GM21529 (cell line): ENCODE measurements around the gene NXN.
A peak's percentile ranks its signal among the peaks of the same experiment; 100 is the strongest.
"Not testable (repeated sequence)": the region's sequence is repeated elsewhere in the genome, so short reads cannot be mapped to it uniquely, and the experiment has no call there.

Experiments used
- ATAC-seq: cut with Tn5 transposase; IDR thresholded peaks from one replicate; pipeline ENCODE4 v1.9.1; 2021; ENCODE audit not compliant: unreplicated experiment

The NXN gene

DNA sequence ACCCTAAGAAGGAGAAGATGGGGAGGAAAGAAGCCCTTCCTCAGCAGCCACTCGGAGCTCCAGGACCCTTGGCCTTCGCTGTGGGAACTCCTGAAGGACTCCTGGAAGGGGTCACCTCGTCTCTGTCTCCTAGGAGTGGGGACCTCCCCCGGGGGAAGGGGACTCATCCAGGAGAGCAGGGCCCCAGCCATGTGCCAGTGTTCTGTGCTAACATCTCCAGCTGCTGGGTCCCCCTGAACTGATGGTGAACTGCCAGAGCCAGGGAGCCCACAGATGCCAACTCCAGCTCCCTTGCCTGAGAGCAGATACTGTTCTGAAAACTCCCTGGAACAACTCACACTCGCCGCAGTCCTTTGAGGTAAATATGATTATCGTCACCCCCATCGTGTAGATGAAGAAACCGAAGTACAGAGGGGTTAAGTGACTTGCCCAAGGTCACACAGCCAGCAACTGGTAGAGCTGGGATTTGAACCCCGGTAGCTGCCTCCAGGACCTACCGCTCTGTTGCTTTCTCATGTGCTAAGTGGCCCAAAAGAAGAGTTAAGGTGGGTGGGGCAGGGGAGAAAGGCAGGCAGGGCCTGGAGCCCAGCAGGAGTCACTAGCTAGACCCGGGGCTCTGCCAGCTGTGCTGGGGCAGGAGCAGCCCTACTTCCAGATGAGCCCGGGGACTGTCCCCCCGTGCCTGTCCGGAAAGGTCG lies 27.9 kb upstream of the NXN start:
- no peak for ATAC-seq

DNA sequence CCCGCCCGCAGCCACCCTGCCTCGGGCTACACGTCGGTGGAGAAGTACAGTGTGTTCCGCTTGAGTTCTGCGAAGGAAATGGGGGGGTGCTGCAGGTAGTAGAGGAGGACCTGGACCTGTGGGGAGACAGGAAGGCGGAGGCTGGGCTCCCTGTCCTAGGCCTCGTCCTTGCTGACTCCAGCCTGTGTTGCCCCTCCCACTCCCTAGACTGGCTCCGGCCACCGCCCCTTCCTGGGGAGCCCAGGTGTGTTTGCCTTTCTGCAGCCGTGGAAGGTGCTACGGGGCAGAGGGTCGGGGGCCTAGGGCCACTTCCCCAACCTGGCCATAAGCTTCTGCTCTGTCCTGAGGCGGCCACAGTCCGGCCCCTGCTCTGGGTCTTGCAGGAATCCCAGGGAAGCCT lies 26.5 kb upstream of the NXN start:
- no peak for ATAC-seq

DNA sequence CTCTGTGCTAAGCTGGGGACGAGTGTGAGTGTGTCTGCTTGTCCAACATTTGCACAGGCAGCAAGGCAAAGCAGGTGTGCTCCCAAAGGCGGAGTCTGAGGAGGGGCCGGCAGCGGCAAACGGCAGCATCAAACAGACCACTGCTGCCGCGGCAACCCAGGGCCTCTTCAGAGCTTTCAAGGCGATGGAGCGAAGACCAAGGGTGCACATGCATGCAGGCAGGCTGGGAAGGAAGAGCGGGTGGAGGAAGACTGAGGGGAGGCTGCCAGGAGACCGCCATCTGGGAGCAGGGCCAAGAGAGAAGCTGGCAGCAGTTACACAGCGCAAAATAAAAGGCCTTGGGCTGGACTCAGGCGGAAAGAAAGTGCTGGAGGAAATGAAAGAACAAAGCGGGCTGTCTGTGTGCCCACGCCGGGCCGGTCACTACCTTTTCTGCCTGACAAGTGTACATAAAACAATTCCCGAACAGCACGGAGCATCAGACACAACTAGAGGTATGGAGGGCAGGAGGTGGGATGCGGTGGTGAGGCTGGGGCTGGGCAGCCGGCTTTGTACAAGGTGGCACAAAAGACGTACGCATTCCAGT lies 25.9 kb upstream of the NXN start:
- ATAC-seq: no peak

DNA sequence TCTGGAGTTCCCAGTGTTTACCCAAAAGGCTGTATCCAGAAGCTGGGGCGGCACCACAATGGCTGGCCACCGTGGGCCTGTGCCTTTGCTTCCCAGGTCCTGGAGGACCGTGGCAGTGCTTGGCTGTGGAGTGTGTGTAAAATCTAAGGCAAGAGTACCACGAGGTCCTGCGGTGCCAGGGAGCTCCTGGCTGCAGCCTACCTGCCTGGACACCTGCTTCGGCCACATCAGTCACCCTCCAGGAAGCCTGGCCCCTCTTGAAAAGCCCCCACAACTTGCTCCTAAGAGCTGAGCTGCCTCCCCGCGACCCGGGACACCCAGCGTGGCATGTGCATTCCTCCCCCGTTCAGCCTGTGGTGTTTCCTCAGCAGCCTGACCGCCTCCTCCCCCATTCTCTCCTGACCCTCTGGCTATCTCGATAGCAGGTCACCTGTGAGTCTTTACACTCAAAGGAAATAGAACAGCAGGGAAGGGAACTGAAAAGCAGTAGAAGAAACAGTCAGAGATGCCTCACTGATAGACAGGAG lies 25.3 kb upstream of the NXN start:
- no peak for ATAC-seq

DNA sequence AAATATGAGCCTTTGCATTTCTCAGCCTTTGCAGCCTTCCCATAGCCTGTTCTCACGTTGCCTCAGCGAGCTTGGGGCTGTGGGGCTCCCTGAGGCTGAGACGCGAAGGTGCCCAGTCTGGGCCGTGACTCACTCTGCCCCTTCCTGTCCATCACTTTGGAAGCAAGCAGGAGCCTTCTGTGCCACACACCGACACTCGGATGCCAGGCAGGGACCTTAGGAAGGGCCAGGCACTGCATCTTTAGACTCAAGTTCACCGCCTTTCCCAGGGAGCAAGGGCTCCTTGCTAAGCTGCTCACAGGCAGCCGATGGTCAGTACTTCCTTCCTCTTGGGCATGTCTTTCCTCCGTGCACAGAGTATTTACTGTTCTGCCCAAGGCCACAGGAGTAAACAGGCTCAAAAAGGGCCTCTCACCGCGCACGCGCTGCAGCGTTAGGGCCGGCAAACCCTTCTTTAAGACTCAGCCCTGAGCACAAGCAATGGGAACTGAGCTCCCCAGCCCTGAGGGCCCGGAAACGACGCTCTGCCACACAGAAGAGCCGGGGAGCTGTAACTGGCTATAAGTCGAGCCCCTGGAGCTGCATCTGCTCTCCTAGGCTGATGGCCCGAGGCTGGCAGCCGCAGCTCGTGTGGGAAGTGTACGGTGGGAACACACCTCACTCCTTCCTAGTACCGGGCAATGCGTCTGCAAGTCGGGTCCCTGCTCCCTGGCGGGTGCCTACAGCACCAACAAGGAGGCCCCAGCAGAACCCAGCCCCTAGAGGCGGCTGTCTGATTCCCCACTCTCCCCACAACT lies 24.6 kb upstream of the NXN start:
- ATAC-seq: no peak

DNA sequence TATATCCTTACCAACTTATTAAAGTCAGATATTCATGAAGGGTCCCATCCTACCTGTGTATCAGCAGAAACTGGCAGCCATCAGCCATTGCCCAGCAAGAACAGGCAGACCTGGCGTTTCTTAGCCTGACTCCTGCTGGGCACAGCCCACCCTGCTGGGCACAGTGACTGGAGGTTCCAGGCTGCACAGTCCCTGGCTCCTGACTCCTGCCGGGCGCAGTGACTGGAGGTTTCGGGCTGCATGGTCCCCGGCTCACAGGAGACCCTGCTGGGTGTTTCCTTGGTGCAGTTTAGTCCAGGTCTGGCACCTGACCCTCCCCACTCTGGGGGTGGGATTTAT lies 24.0 kb upstream of the NXN start:
- no peak for ATAC-seq

DNA sequence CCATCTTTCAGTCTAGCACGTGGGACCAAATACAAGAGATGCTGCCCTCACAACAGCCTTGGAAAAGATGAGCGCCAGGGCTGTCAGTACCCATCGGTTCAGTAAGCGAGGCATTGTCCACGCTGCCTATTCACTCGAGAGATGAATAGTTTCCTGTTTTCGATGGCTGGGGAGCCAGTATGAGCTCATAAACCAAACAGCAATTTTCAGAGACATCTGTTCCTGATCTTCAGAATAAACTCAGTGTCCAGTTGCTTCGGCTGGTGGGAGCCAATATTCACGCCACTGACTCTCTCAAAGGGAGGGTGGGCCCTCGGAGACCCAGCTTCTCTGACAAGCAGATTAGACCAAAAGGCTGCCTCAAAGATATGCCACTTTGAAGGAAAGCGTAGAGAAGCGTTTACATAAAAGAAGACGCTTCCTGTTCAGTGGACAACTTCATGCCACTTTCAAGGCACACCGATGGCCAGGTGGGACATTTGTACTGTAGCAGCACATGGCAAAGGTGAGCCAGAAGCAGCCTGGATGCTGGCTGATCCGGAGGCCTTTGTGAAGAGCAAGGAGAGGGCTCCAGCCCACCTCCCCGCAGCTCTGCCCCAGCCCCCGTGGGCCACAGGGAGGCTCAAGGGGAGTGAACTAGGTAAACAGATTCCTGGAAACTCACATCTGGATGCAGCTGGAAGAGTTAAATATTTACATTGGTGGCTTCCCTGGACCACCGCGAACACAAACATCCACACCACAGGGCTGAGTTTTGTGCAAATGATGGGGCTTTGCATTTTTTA lies 23.4 kb upstream of the NXN start:
- ATAC-seq: no peak

DNA sequence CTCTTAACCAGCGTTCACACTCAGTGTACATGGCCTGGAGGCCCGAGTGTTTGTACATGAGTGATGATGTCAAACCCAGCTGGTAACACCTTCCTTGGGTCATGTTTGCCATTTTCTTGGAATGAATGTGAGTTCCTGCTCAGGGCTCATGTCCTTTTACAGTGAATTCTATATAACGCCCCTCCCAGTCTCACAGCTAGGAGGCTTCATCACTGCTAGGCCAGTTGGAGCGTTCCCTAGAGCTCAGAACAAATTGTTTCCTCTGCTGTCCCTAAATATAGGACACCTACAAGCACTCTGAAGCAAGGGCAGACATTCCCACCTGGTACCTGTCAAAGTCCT lies 22.8 kb upstream of the NXN start:
- ATAC-seq: no peak

DNA sequence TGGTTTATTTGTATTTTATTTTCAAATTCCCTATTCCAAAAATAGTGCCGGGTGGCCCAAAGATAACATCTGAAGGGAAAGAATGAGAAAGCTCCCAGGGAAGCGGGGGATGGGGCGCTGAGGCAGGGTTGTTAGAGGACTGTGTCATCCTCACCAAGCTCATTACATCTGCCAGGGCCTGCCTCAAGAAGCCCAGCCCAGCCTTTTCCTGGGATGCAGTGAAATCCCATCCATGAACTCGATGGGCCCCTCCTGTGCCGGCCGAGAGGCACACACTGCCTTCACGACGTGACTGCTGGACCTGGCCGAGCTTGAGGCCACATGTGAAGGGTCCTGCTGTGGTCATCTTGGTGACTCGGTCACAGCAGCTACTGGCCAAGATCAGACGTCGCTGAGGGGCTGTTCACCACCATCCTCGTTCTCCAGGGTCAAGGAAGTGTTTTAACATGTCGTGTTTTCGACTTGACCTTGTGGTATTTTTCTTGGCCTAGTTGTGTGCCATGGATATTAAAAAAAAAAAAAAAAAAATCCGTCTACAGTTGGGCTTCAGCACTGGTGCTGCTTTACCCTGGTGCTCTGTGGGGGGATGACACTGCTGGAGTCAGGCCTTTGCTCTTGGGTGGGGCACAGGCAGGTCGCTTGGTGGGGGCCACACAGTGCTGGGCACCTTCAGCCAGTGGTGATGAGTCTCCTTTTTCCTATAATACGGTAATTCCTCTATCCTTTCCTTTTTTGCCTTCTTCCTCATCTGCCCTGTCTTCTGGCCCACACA lies 22.2 kb upstream of the NXN start:
- ATAC-seq: no peak

DNA sequence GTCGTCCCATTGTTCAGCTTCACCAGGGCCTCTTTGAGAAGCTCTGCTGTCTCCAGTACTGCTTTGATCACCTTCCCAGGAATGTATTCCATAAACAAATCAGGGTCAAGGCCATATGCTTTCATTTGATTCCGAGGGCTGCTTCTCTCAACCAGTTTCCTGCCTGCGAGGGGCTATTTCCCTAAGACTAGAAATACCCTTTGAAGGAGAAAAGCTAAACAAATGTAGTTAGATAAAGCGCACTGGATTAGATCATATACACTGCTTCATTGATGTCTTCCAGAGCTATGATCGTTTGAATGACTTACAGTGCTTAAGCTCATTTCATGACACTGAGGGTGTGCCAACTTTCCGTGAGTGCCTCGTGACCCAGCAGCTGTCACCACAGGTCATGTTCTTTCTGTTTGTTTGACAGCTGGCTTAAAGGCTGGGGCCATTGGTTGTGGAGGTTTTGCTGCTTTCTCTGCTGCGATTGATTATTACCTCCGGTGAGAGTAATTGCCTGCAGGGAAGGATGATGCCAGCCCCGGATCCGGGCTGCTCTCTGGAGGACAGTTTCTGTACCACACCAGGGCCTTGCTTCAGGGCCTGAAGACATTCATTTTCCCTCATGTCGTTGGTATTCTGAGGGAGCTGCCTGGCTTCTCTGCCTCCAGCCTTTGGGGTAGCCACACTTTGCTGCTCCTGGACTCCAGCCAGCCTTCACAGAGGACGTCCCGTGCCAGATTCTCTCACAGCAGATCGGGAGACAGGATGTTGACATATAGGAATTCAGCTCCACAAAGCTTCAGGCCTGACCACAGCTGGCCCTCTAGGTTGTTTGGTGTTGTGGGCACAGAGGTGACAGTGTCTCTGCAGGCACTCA lies 21.3 kb upstream of the NXN start:
- no peak for ATAC-seq

DNA sequence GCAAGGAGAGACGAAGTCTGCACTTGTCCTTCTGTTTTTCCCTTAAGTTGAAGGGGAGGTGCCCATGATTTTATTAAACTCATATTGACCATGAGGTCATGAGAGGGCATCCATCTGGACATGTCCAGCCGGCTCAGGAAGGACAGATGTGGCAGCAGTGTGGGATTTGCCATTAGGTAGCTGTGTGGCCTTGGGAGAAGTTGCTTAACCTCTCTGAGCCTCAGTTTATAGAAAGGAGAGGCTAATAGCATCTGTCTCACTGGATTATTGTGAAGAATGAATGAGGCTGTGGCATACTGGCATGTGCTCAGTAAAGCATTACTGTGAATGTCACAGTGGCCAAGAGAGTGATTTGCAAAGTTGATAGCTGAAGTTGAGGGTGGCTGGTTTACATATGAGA lies 18.5 kb upstream of the NXN start:
- no peak for ATAC-seq

DNA sequence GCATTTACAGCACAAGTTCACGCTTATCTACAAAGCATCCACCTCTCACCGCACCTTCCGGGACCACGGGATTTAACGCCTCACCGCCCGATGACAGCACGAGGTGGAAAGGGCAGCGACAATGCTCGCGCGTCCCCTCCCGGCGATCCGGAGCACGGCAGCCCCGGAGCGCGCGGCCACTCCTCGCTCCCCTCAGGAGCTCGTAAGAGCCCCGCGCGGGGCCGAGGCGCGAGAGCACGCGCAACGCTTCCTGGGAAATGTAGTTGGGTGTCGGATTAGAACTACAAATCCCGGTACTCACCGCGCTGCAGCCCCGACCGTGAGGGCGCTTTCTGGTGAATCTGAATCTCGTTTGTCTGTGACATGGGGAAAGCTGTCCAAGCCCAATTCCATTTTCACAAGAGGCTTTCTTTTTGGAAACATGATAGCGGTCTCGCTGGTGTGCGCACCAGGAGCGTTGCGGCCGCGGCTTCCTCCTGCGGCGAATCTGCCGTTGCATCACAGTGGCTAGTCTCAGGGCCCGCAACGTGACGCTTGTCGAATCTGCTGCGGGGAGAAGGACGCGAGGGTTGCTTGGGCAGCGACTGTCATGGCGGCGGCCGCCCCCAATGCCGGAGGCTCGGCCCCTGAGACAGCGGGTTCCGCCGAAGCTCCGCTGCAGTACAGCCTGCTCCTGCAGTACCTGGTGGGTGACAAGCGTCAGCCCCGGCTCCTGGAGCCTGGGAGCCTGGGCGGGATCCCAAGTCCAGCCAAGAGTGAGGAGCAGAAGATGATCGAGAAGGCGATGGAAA lies 17.2 kb upstream of the NXN start, which contains the start of gene TIMM22:
TSS of gene TIMM22 (plus strand) at position 576 of the 791 bp plus-strand sequence. CDS start at position 590, 14 bp downstream.
- peak; percentile 83 for ATAC-seq

DNA sequence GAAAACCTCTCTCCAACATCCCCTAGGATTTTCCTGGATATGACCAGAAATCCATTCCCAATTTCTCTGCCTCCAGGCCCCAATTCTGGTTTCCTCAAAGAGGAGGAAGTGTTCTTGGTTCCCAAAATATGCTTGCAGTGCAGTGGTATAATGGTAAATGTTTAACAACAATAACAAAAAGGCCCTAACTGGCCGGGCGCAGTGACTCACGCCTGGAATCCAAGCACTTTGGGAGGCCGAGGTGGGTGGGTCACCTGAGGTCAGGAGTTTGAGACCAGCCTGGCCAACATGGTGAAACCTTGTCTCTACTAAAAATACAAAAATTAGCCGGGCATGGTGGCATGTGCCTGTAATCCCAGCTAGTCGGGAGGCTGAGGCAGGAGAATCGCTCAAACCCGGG lies 15.7 kb upstream of the NXN start:
- ATAC-seq: not testable (repeated sequence)

DNA sequence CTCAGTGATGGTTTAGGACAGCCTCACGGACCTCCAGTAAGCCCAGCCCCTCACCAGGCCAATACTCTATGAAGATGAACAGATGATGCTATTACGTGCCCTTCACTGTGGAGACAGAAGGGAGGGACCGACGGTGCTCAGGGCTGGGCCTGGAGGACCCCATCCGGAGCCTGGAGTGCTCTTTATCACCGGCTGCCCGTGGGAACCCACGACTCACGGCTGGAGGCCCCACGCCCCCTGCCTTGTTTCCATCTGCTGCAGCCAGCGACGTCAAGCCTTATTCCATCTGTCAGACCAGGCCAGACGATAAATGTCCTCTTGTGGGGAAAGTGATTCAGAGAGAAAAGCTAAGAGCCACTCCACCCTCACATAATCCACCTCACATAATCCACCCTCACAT lies 13.4 kb upstream of the NXN start:
- ATAC-seq: no peak

DNA sequence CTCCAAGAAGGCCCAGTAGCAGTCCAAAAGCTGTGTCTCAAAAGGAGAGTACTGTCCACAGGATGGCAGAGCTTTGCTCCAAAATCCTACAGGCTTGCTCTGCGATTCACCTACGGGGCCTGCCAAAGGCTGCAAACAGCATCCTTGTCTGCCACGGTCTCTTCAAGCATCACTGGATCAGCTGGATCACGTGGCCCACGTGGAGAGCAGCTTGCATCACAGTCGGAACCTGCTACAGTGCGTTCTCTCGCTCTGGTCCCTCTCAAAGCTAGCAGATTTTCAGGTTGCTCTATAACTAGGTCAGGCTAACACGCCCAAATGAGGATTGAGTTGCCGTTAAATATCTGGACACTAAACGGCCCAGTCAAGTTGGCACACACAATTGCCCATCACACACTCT lies 9.0 kb upstream of the NXN start:
- no peak for ATAC-seq

DNA sequence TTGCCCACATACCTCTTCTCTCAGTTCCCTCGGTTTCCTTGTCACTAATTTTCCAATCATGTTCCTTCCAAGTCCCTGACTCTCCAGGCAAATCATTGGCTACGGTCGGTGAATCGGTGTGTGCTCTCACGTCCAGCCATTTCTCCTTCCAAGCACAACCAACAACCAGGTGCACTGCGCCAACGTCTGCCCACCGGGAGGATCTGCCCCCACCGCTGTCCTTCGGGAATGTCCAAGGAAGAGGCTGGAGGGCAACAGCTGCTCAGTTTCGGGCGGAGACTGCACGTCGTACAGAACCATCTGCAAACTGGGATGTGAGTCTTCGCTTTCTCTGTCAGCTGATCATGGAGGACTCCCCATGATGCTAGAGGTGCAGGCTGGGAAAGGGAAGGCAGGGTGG lies 8.4 kb upstream of the NXN start:
- no peak for ATAC-seq

DNA sequence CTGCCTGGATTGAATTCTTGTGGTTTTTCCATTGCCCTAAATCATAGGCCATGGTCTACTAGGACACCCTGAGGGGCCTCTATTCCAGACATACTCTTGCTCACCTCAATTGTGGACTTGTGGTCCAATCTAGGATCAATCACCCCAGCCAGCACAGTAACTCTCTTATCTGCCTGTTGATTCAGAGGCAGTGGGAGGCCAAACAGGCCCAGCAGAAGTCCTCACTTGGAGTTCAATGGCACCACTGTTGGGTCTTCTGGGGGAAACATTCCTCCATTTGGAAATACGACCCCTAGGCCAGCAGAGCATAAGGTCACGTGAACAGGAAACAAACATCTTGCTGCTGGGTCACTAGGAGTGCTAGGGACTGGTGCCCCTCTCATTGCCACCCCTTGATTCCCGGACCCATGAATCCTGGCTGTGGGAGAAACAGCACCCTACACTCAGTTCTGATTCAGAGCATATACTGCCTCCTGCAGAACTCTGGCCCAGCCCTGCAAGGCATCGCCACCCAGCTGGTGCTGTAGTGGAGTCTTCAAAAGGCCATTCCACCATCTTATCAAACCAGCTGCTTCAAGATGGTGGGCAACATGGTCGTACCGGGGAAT lies 6.8 kb upstream of the NXN start:
- no peak for ATAC-seq

DNA sequence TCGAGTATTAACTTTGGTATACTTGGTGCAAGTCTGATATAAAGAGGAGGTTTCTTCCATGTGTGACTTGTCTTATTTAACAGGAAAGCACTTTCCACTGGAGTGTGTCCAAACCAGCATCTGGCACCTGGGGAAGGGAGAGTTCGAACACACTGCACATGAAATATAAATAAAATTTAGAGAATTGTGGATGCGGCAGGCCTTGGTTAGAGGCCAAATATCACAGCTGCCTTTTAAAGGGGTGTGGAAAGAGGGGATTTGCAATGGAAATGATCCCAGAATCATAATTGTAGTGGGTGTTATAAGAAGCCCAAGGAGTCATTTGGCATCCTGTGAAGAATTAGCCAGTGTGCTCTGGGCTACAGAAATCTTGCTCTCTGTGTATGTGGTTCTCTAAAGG lies 4.3 kb upstream of the NXN start:
- ATAC-seq: no peak

DNA sequence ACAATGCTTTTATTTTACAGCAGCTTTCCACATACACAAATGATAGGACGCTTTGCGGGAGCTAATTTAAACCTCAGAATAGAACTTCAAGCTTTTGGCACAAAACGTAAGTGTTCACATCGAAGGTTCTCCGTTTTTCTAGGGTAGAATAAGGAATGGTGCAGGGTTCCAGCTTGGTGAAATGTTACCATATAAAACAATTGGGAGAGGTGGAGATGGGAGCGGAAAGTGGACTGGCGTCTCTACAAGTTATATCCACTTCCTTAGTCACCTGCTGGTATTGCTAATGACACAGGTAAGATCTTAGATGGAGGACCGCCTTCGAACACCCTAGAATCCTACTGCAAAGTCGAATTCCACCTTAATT lies 1.7 kb upstream of the NXN start:
- no peak for ATAC-seq
